HG03558 (cell line): ENCODE measurements around the gene PCDHGA2.
"Not testable (repeated sequence)": the region's sequence is repeated elsewhere in the genome, so short reads cannot be mapped to it uniquely, and the experiment has no call there.

Source experiments
- ATAC-seq: cut with Tn5 transposase; IDR thresholded peaks from one replicate; pipeline ENCODE4 v1.9.1; 2021; ENCODE audit warnings: moderate number of reproducible peaks; ENCODE audit not compliant: unreplicated experiment; ENCODE audit errors: extremely low read depth

Gene PCDHGA2

GRCh38 chr5:141338538-141339306, at the start of gene PCDHGA2:
TSS of gene PCDHGA2 (plus strand) at chr5:141338760.
- ATAC-seq = no peak

GRCh38 chr5:141298376-141298775, 40.2 kb upstream of the PCDHGA2 start:
- no peak for ATAC-seq

DNA sequence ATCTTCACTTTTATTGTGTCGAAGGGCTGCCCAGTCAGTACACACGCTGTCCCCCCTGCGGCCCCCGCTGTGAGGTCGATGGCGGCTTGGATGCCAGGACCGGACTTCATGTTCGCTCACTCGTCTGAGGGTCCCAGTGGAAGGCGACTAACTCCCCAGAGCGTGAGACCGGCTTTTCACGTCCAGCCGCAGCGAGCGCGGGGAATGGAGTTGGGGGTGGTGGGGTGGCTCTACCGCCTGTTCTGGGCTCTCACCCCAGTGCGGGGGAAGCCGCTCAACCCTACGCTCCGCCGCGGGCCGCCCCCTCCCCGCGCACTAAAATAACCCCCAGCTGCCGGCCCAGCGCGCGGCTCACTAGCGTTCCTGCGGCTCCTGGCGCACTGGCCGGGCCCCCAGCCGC, 34.8 kb upstream of the PCDHGA2 start, which contains the start of gene SLC25A2:
TSS of gene SLC25A2 (minus strand) at position 294 of the 400 bp plus-strand sequence. CDS start at position 110, 184 bp downstream.
- ATAC-seq = no peak

DNA sequence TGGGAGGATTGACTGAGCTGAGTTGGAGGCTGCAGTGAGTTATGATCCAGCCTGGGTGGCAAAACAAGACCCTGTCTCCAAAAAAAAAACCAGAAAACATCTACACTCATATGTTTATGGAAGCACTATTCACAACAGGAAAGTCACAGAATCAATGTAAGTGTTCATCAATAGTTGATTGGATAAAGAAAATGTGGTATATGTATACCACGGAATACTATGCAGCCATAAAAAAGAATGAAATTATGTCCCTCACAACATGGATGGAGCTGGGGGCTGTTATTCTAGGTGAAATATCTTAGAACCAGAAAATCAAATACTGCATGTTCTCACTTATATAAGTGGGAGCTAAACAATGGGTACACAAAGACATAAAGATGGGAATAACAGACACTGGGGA, 31.9 kb upstream of the PCDHGA2 start:
- ATAC-seq = no peak

GRCh38 chr5:141313711-141314110, 24.8 kb upstream of the PCDHGA2 start:
- no peak for ATAC-seq

- ATAC-seq = not testable (repeated sequence)
Observed at GRCh38 chr5:141316963-141317362, 21.6 kb upstream of the PCDHGA2 start.

DNA sequence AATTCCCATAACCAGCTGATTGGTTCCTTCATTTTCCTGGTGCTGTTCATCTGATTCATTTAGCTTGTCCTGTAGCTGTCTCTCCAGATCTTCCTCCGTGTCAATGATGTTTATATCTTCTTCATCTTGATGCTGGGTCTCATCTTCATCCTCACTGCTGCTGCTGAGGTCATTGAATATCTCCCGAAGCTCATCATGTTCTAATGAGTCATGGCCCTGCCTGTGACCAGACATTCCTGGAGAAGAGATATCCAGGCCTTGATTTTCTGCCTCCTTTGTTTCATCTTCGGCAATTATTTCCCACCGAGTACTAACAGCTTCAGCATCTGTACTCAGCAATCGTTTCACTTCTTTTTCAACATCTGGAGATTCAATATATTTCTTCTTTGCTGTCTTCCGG, 19.4 kb upstream of the PCDHGA2 start:
- ATAC-seq = no peak

GRCh38 chr5:141319699-141320098, 18.9 kb upstream of the PCDHGA2 start:
- no peak for ATAC-seq

DNA sequence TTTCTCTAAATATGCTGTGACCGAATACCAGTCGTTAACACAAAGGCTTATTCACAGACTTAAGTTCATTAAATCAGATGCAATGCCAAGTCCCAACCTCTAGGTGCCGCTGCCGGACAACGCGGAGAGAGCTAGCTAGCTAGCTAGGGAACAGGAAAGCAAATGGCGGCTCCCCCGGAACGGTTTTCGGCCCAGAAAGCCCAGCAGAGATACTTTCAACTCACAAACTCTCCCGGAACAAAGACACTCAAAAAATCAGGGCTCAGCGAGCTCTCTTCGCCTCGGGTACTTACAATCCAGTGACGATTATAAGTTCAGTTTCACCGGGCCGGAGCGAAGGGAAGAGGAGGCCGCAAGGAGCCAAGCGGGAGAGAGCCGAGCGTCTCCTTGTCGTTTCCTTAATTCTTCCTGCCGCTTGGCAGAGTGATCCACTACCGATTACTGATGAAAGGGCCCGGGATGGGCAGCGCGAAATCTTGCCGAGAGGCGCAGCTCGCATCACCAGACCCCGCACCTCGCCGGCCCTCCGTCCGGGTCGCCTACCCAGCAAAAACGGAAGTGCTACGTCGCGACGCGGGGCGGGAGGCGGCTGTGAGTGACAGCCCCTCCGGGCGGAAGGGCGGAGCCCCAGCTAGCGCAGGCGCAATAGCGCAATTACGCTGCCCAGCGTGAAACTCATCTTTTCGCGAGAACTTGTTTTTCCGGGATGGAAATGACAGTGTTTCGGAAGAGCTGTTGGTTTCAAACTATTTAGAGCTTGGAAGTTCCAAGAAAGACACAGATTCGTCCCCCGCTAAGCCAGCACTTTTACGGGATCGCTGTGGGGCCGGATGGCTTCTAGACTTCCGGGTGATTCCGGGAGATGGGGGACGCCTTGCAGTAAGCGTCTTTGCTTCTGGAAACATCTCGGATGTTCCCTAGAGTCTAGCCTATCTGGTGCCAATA, 18.1 kb upstream of the PCDHGA2 start, which contains the start of gene TAF7:
TSS of gene TAF7 (minus strand) at position 560 of the 945 bp plus-strand sequence. CDS start 740 bp downstream, outside the sequence.
- ATAC-seq = peak; percentile 91

- no peak for ATAC-seq
Observed at GRCh38 chr5:141322261-141322660, 16.3 kb upstream of the PCDHGA2 start.

DNA sequence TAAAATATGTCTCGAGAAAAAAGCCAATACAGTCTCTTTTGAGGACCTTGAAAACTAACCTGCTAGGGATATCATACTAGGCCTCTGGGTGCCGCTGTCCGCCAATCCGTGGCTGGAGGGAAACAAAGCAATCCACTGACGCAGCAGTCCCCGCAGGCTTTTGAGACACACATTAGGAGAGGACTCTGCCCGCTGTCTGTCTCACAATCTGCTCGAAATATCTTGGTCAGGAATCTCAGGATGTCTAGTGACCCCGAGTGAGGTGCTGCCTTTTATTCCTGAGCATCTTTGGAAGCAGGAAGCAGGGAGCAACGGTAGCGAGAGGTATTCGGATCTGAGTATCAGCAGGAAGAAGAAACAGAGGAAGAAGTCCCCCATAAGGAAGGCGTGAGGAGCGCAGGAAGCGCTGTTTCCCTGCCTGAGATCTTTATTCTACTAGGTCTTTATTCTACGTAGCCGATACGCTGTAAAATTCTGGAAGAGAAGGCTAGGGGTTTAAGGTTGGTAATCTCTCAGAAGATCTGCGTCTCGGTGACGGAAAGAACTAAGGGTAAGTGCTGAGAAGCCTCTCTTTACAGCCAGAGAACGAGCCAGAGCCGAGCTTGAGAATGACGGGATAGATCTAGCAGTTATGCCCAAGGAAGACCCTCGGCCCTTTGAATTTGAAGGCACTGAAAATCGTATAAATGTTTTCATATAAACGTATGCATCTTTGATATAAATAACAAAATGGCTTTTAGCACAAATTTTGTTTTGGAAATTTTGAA, 12.3 kb upstream of the PCDHGA2 start:
- no peak for ATAC-seq

GRCh38 chr5:141328231-141328630, 10.3 kb upstream of the PCDHGA2 start:
- ATAC-seq = no peak

DNA sequence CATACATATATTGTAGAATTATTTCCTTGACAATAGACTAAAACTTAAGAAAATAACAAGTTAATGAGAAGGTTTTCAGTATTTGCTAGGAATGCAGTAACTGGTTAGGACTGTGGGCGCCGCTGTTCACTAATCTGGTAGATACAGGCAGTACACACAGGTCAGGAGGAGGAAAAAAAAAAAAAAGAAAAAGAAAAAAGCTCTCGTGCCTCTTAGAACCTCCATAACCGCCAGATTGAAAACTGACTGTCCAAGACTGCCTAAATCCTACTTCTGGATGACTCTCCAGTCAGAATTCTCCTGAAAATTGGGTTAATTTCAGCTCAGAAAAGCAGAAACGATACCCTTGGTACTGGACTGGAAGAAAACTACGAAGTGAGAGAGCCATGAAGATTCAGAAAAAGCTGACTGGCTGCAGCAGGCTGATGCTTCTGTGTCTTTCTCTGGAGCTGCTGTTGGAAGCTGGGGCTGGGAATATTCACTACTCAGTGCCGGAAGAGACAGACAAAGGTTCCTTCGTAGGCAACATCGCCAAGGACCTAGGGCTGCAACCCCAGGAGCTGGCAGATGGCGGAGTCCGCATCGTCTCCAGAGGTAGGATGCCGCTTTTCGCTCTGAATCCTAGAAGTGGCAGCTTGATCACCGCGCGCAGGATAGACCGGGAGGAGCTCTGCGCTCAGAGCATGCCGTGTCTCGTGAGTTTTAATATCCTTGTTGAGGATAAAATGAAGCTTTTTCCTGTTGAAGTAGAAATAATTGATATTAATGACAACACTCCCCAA, 8.1 kb upstream of the PCDHGA2 start, which contains the start of gene PCDHGA1:
TSS of gene PCDHGA1 (plus strand) at position 216 of the 782 bp plus-strand sequence.
- ATAC-seq = no peak

- ATAC-seq = not testable (repeated sequence)
Observed at GRCh38 chr5:141332571-141332970, 6.0 kb upstream of the PCDHGA2 start.

- ATAC-seq = not testable (repeated sequence)
Observed at GRCh38 chr5:141340781-141341354, 2.3 kb downstream of the PCDHGA2 start.

DNA sequence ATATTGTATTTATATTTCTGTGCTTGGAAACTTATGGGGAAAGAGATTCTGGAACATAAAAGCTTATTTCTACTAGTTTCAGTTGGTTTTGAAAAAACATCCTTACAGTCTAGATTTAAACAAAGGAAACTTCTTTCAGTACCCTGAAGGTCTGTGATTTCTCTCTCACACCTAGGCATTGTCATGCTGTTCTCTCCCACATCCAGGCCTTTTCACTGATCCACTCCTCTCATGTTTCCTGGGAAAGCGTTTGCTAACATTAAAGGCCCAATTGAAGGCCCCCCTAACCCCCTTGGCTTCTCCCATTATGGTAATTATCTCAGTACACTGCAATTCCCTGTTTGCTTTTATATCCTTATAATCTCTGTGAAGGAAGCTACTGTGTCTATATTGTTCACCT, 4.2 kb downstream of the PCDHGA2 start:
- ATAC-seq = no peak

GRCh38 chr5:141343242-141343952, 4.8 kb downstream of the PCDHGA2 start, which contains the start of gene PCDHGA3:
TSS of gene PCDHGA3 (plus strand) at chr5:141343829. CDS start at chr5:141344034, 205 bp downstream.
- ATAC-seq = no peak

- ATAC-seq = no peak
Observed at GRCh38 chr5:141343953-141344463, 5.4 kb downstream of the PCDHGA2 start.
